Immature natural killer cell (primary cell): ENCODE measurements around the gene CHMP5. TPM values are rescaled to one million over a fixed set of nuclear protein-coding genes. Genes with fewer than 3 reads are reported as not detected.
"Not testable (repeated sequence)": the region's sequence is repeated elsewhere in the genome, so short reads cannot be mapped to it uniquely, and the experiment has no call there.

ENCODE experiments used
- DNase-seq, 3 donors: peaks; one replicate each; pipeline ENCODE4 v3.0.0; 2022; ENCODE audit warnings: mixed read lengths in 1 of 3
- H3K27ac Mint-ChIP-seq, 6 donors: one replicate each; pipeline ENCODE4 v1.8.0; 2020; ENCODE audit warnings: mixed read lengths in 6 of 6, mild to moderate bottlenecking in 5 of 6, inconsistent platforms in 4 of 6, moderate library complexity in 3 of 6
- H3K27me3 Mint-ChIP-seq, 3 donors: one replicate each; pipeline ENCODE4 v1.8.0; 2020 to 2021; ENCODE audit warnings: low read depth in 3 of 3, mild to moderate bottlenecking in 3 of 3, mixed read lengths in 3 of 3, moderate library complexity in 3 of 3, inconsistent platforms in 1 of 3
- H3K36me3 Mint-ChIP-seq, 3 donors: one replicate each; pipeline ENCODE4 v1.8.0; 2020; ENCODE audit warnings: mixed read lengths in 3 of 3, inconsistent platforms in 2 of 3, mild to moderate bottlenecking in 2 of 3
- H3K4me1 Mint-ChIP-seq, 2 donors: one replicate each; pipeline ENCODE4 v1.8.0; 2020; ENCODE audit warnings: inconsistent platforms in 2 of 2, mild to moderate bottlenecking in 2 of 2, mixed read lengths in 2 of 2, moderate library complexity in 1 of 2
- H3K4me3 Mint-ChIP-seq, 5 donors: one replicate each; pipeline ENCODE4 v1.8.0; 2020; ENCODE audit warnings: mild to moderate bottlenecking in 5 of 5, mixed read lengths in 5 of 5, inconsistent platforms in 3 of 5, moderate library complexity in 3 of 5
- H3K9me3 Mint-ChIP-seq, 6 donors: one replicate each; pipeline ENCODE4 v1.8.0; 2020; ENCODE audit warnings: mild to moderate bottlenecking in 6 of 6, mixed read lengths in 6 of 6, inconsistent platforms in 4 of 6, moderate library complexity in 3 of 6
- polyA plus RNA-seq, 3 donors: library from polyadenylated mRNA; unstranded; fragments of 300-500 nt; fragmentation: Illumina TruSeq; gene quantifications; one replicate each; pipeline ENCODE4 v1.2.3, GENCODE V29; 2021

CHMP5 gene
- polyA plus RNA-seq, 3 donors from 2014 or later = 44.0 to 66.2 (median 57.6) TPM

DNA sequence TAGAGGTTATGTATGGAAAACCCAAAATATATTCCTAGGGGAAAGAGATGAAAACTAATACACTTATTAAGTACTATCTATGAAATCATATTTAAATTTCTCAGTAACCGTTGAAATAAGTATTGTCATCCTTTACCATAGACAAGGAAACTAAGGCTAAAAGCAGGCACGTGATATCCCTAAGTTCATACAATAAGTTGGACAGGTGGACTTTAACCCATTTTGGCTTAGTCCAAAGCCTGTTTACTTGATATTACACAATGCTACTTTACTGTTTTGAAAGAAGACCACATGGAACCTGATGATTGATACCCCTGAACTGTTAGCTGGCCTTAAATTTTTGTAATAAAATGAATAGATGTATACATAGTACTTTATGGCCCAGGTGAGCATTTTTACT, 28.9 kb downstream of the CHMP5 start:
- Mint-ChIP-seq H3K27me3 (peaks cover 12 to 15% (median 14%) of the 10 kb centered on the region in 3 donors), H3K36me3 (peaks cover 7 to 28% (median 19%) of the 10 kb centered on the region in 3 donors), H3K9me3 (no peaks in the 10 kb centered on the region), H3K4me1 (peaks cover 69 to 83% of the 10 kb centered on the region in 2 donors), H3K27ac (peak overlapping the region in 5 of 6 donors; percentile 25 to 100 (median 73)), H3K4me3 (no peak overlapping the region)
- DNase-seq = no peak

DNA sequence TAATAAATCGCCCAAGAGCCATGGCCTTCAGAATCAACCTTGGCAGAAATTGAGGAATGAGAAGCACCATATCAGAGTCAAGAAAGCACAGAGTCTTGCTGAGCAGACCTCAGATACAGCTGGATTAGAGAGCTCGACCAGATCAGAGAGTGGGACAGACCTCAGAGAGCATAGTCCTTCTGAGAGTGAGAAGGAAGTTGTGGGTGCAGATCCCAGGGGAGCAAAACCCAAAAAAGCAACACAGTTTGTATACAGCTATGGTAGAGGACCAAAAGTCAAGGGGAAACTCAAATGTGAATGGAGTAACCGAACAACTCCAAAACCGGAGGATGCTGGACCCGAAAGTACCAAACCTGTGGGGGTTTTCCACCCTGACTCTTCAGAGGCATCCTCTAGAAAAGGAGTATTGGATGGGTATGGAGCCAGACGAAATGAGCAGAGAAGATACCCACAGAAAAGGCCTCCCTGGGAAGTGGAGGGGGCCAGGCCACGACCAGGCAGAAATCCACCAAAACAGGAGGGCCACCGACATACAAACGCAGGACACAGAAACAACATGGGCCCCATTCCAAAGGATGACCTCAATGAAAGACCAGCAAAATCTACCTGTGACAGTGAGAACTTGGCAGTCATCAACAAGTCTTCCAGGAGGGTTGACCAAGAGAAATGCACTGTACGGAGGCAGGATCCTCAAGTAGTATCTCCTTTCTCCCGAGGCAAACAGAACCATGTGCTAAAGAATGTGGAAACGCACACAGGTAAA, 30.0 kb downstream of the CHMP5 start:
- Mint-ChIP-seq H3K27ac (peak overlapping the region in 3 of 6 donors; percentile 32 to 75 (median 73)), H3K9me3 (no peaks in the 10 kb centered on the region), H3K36me3 (peaks cover 7 to 30% (median 19%) of the 10 kb centered on the region in 3 donors), H3K4me3 (no peak overlapping the region), H3K4me1 (peaks cover 77 to 90% of the 10 kb centered on the region in 2 donors), H3K27me3 (peaks cover 12 to 15% (median 14%) of the 10 kb centered on the region in 3 donors)
- no peak for DNase-seq

DNA sequence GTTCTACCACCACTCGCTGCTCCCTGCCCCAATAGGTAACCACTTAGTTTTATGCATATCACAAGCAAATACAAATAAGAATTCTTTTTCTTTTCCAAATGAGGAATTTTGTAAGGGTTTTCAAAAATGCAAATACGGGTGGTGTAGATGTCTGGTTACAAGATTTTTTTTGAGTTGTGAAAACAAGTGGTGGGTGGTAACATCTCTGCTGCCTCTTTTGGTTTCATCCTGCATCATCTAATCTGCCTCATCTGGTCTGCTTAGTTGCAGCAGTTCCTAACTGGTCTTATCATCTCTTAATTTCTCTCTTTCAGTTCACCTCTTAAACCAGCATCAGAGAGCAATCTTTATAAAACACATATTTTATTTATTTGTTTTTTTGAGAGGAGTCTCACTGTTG, 30.7 kb downstream of the CHMP5 start:
- H3K27me3 Mint-ChIP-seq = peaks cover 5 to 9% (median 7%) of the 10 kb centered on the region in 3 donors
- peaks cover 76 to 90% of the 10 kb centered on the region in 2 donors for H3K4me1 Mint-ChIP-seq
- no peak overlapping the region for H3K4me3 Mint-ChIP-seq
- peak overlapping the region in 2 of 6 donors; percentile 25 to 46 for H3K27ac Mint-ChIP-seq
- no peak for DNase-seq
- peaks cover 7 to 35% (median 21%) of the 10 kb centered on the region in 3 donors for H3K36me3 Mint-ChIP-seq
- no peaks in the 10 kb centered on the region for H3K9me3 Mint-ChIP-seq

DNA sequence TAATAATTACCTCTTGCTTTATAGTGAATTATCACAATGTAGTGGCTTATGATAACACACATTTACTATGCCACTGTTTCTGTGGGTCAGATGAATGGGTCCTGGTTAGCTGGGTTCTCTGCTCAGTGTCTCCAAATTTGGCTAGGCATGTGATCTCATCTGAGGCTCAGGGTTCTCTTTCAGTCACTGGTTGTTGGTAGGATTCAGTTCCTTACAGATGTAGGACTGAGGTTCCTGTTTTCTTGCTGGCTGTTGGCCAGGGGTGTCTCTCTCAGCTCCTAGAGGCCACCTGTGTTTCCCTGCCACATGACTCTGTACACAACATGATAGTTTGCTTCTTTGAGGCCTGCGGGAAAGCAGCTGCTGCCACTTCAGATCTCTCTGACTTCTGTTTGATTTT, 32.6 kb downstream of the CHMP5 start:
- H3K9me3 Mint-ChIP-seq = no peaks in the 10 kb centered on the region
- DNase-seq = no peak
- peaks cover 58 to 77% of the 10 kb centered on the region in 2 donors for H3K4me1 Mint-ChIP-seq
- H3K27me3 Mint-ChIP-seq = peaks cover 0 to 3% (median 2%) of the 10 kb centered on the region in 3 donors
- H3K36me3 Mint-ChIP-seq = peaks cover 7 to 40% (median 27%) of the 10 kb centered on the region in 3 donors
- peak overlapping the region in 5 of 6 donors; percentile 3 to 52 (median 9) for H3K27ac Mint-ChIP-seq
- H3K4me3 Mint-ChIP-seq = no peak overlapping the region

GRCh38 chr9:33300546-33300945, 35.7 kb downstream of the CHMP5 start:
- H3K4me1 Mint-ChIP-seq = peaks cover 37 to 50% of the 10 kb centered on the region in 2 donors
- no peak for DNase-seq
- peaks cover 10 to 36% (median 20%) of the 10 kb centered on the region in 3 donors for H3K36me3 Mint-ChIP-seq
- peaks cover 0 to 2% (median 2%) of the 10 kb centered on the region in 3 donors for H3K27me3 Mint-ChIP-seq
- H3K4me3 Mint-ChIP-seq = no peak overlapping the region
- no peaks in the 10 kb centered on the region for H3K9me3 Mint-ChIP-seq
- H3K27ac Mint-ChIP-seq = peak overlapping the region in 1 of 6 donors; percentile 32

- Mint-ChIP-seq H3K27me3 (peaks cover 0 to 2% (median 0%) of the 10 kb centered on the region in 3 donors), H3K9me3 (no peaks in the 10 kb centered on the region), H3K27ac (no peak overlapping the region), H3K4me1 (peaks cover 6 to 12% of the 10 kb centered on the region in 2 donors), H3K4me3 (no peak overlapping the region), H3K36me3 (peaks cover 6 to 27% (median 11%) of the 10 kb centered on the region in 3 donors)
- no peak for DNase-seq
Measured at GRCh38 chr9:33304362-33304761, 39.5 kb downstream of the CHMP5 start.

DNA sequence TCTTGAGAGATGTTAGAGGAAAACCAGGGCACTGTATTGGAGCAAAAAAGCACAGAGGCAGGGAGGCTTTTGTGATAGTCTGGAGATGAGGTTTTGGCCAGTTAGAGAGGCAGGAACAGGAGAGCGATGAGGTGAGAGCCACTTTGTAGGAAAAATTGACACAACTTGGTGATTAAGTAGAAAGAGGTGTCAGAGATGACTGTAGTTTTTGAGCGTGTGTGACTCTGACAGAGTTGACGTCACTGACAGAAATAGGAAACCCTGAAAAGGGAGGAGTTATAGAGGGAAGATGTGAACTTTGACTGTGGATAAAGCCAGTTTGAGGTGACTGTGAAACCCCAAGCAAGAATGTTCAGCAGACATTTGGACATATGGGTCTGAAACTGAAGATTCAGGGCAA, 41.2 kb downstream of the CHMP5 start:
- Mint-ChIP-seq H3K4me3 (no peak overlapping the region), H3K4me1 (peaks cover 0 to 2% of the 10 kb centered on the region in 2 donors), H3K36me3 (peaks cover 7 to 29% (median 13%) of the 10 kb centered on the region in 3 donors), H3K9me3 (no peaks in the 10 kb centered on the region), H3K27me3 (peaks cover 0 to 2% (median 0%) of the 10 kb centered on the region in 3 donors), H3K27ac (no peak overlapping the region)
- no peak for DNase-seq

GRCh38 chr9:33307067-33307466, 42.2 kb downstream of the CHMP5 start:
- H3K4me1 Mint-ChIP-seq = no peaks in the 10 kb centered on the region
- no peak overlapping the region for H3K4me3 Mint-ChIP-seq
- peaks cover 0 to 2% (median 0%) of the 10 kb centered on the region in 3 donors for H3K27me3 Mint-ChIP-seq
- DNase-seq = no peak
- H3K27ac Mint-ChIP-seq = no peak overlapping the region
- H3K36me3 Mint-ChIP-seq = peaks cover 10 to 33% (median 13%) of the 10 kb centered on the region in 3 donors
- no peaks in the 10 kb centered on the region for H3K9me3 Mint-ChIP-seq

DNA sequence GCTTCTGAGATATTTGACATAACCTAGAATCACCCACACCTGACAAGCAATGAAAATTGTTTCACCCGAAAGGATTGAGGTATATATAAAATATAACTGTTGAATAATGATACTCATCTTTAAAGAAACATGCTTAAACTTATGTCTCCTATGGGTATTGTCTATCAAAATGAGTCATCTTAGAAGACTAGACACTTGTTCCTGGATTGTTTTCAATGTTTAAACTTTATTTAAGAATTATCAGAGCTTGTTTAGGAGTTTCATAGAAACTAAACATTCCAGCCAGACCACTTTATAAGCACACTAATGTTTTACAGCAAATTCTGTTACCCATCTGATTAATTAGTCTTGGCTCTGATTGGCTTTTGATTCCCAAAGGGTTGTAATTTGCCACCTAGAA, 45.1 kb downstream of the CHMP5 start:
- no peak overlapping the region for H3K27ac Mint-ChIP-seq

GRCh38 chr9:33310748-33311147, 45.9 kb downstream of the CHMP5 start:
- DNase-seq = no peak
- Mint-ChIP-seq H3K27me3 (peaks cover 0 to 2% (median 0%) of the 10 kb centered on the region in 3 donors), H3K4me3 (no peak overlapping the region), H3K9me3 (no peaks in the 10 kb centered on the region), H3K27ac (peak overlapping the region in 1 of 6 donors; percentile 21), H3K36me3 (peaks cover 21 to 50% (median 27%) of the 10 kb centered on the region in 3 donors), H3K4me1 (no peaks in the 10 kb centered on the region)

More for the DNA sequence above, 45.1 kb downstream of the CHMP5 start:
- no peak for DNase-seq
- peaks cover 16 to 45% (median 22%) of the 10 kb centered on the region in 3 donors for H3K36me3 Mint-ChIP-seq
- H3K9me3 Mint-ChIP-seq = no peaks in the 10 kb centered on the region
- peaks cover 0 to 2% (median 0%) of the 10 kb centered on the region in 3 donors for H3K27me3 Mint-ChIP-seq
- H3K4me1 Mint-ChIP-seq = no peaks in the 10 kb centered on the region
- no peak overlapping the region for H3K4me3 Mint-ChIP-seq

DNA sequence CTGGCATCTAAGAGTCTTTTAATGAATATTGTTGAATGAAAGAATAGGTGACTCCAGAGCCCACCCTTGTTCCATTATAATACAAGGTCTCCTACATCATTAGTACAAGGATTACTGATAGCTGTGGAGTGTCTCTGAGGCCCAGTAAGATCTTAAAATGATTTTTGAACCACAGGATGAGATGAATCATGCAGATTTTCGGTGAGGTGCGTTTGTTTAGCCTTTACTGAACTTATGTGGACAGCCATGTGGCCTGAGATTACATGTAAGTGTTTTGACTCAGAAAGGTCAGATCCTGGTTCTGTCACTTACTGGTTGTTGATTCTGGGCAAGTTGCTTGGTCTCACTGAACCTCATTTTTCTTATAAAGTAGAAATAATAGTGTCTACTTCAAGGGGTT, 47.1 kb downstream of the CHMP5 start:
- H3K4me1 Mint-ChIP-seq = no peaks in the 10 kb centered on the region
- no peak for DNase-seq
- no peak overlapping the region for H3K27ac Mint-ChIP-seq
- no peaks in the 10 kb centered on the region for H3K27me3 Mint-ChIP-seq
- no peaks in the 10 kb centered on the region for H3K9me3 Mint-ChIP-seq
- no peak overlapping the region for H3K4me3 Mint-ChIP-seq
- H3K36me3 Mint-ChIP-seq = peaks cover 21 to 58% (median 36%) of the 10 kb centered on the region in 3 donors

DNA sequence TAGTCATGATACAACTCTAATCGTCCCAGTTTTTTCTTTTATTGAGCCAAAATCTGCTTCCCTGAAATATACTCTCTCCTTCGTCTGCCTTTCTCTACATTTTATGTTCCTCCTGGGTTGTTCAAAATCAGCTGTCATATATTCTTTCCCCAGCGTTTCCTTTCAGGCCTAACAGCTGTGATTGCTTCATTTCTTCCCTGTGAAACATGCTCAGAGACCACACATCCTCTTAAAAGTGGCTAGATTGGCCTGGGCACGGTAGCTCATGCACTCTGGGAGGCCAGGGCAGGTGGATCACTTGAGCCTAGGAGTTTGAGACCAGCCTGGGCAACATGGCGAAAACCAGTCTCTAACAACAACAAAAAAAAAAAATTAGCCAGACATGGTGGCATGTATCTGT, 50.5 kb downstream of the CHMP5 start:
- Mint-ChIP-seq H3K4me1 (no peaks in the 10 kb centered on the region), H3K4me3 (no peak overlapping the region), H3K27ac (peak overlapping the region in 1 of 6 donors; percentile 3), H3K36me3 (peaks cover 31 to 62% (median 46%) of the 10 kb centered on the region in 3 donors), H3K9me3 (no peaks in the 10 kb centered on the region), H3K27me3 (no peaks in the 10 kb centered on the region)
- no peak for DNase-seq

DNA sequence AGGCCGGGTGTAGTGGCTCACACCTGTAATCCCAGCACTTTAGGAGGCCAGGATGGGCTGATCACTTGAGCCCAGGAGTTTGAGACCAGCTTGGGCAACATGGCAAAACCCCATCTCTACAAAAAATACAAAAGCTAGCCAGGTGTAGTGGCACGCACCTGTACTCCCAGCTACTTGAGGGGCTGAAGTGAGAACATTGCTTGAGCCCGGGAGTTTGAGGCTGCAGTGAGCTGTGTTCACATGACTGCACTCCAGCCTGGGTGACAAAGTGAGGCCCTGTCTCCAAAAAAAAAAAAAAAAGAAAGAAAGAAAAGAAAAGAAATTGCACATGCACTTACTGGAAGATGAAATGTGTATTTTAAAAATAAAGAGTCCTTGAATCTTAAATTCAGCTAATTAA, 52.3 kb downstream of the CHMP5 start:
- not testable (repeated sequence) for H3K4me1 Mint-ChIP-seq, H3K27ac Mint-ChIP-seq
- H3K36me3 Mint-ChIP-seq = peaks cover 38 to 59% (median 48%) of the 10 kb centered on the region in 3 donors

GRCh38 chr9:33318225-33318624, 53.4 kb downstream of the CHMP5 start:
- Mint-ChIP-seq H3K4me3 (no peak overlapping the region), H3K4me1 (no peaks in the 10 kb centered on the region), H3K27ac (no peak overlapping the region), H3K36me3 (peaks cover 45 to 64% (median 55%) of the 10 kb centered on the region in 3 donors), H3K9me3 (no peaks in the 10 kb centered on the region), H3K27me3 (no peaks in the 10 kb centered on the region)
- DNase-seq = no peak

More for the DNA sequence above, 52.3 kb downstream of the CHMP5 start:
- not testable (repeated sequence) for DNase-seq, H3K4me3 Mint-ChIP-seq, H3K9me3 Mint-ChIP-seq, H3K27me3 Mint-ChIP-seq
